Nephron (organoid): ENCODE measurements around the gene ADCY5.

Experiments
- H3K27ac Mint-ChIP-seq, 3 experiments: 2 replicates each; pipeline ENCODE4 v1.8.0; 2020; ENCODE audit warnings: mixed read lengths in 3 of 3, mild to moderate bottlenecking in 2 of 3, moderate library complexity in 1 of 3
- H3K27me3 Mint-ChIP-seq: 2 replicates; pipeline ENCODE4 v1.8.0; 2021; ENCODE audit warnings: low read depth, mild to moderate bottlenecking, moderate library complexity, mixed read lengths
- H3K36me3 Mint-ChIP-seq: 2 replicates; pipeline ENCODE4 v1.8.0; 2020; ENCODE audit warnings: low read depth, mixed read lengths
- H3K4me1 Mint-ChIP-seq: 2 replicates; pipeline ENCODE4 v1.8.0; 2020; ENCODE audit warnings: mixed read lengths
- H3K4me3 Mint-ChIP-seq, 3 experiments: 2 replicates each; pipeline ENCODE4 v1.8.0; 2020; ENCODE audit warnings: mild to moderate bottlenecking in 3 of 3, mixed read lengths in 3 of 3, moderate library complexity in 2 of 3
- H3K9me3 Mint-ChIP-seq: 2 replicates; pipeline ENCODE4 v1.8.0; 2020; ENCODE audit warnings: mixed read lengths
- TF ChIP-seq, protein P1 (sequence below), 3 experiments: fragments of 200-600 bp; sonication (generic); IDR thresholded peaks; one replicate each; pipeline ENCODE4 v1.5.0; 2021; ENCODE audit warnings: antibody characterized with exemption in 3 of 3; ENCODE audit not compliant: unreplicated experiment in 3 of 3

Gene ADCY5

DNA sequence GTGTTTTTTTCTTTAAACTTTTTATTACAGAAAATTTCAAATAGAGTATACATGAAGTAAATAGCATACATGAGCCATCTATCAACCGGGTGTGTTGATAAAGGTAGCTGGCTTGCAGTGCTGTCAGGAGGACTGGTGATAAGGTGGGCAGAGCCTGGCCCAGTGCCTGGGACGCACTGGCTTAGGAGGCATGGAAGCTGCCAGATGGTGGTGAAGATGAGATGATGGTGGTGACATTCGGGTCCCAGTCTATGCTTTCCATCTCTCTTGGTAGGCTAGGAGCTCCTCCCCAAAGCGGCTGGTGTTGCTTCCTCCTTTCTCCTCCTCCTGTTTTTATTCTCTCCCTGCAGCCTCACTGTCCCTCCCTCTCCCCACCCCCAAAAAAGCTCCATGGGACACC, 101.7 kb downstream of the ADCY5 start:
- H3K4me3 Mint-ChIP-seq, result no peak overlapping the region
- no peak overlapping the region for H3K27ac Mint-ChIP-seq
- peaks cover 18% of the 10 kb centered on the region for H3K4me1 Mint-ChIP-seq
- no peaks in the 10 kb centered on the region for H3K9me3 Mint-ChIP-seq
- H3K27me3 Mint-ChIP-seq, result peaks cover 22% of the 10 kb centered on the region
- TF ChIP-seq, protein P1, sequence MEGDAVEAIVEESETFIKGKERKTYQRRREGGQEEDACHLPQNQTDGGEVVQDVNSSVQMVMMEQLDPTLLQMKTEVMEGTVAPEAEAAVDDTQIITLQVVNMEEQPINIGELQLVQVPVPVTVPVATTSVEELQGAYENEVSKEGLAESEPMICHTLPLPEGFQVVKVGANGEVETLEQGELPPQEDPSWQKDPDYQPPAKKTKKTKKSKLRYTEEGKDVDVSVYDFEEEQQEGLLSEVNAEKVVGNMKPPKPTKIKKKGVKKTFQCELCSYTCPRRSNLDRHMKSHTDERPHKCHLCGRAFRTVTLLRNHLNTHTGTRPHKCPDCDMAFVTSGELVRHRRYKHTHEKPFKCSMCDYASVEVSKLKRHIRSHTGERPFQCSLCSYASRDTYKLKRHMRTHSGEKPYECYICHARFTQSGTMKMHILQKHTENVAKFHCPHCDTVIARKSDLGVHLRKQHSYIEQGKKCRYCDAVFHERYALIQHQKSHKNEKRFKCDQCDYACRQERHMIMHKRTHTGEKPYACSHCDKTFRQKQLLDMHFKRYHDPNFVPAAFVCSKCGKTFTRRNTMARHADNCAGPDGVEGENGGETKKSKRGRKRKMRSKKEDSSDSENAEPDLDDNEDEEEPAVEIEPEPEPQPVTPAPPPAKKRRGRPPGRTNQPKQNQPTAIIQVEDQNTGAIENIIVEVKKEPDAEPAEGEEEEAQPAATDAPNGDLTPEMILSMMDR (IDR thresholded peaks at IDR 0.05; ENCODE audit: unreplicated experiment in 3 of 3), result no peak
- no peaks in the 10 kb centered on the region for H3K36me3 Mint-ChIP-seq

DNA sequence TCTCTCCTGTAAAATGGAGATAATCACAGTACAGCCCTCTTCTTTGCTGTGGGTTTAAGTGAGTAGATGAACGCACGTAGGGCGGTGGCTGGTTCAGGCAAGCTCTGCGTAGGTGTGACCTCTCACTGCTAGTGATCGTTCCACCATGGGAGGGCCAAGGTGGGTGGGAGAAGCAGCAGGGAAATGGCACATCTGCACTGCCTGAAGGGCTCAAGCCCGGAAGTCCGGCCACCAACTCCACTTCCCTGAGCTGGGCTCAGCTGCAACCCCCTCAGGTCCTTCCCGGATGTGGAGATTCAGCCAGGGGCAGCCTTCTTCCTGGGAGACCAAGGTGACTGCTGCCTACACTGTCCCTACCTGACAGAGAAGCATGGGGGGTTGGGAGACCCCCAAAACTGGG, 102.9 kb downstream of the ADCY5 start:
- H3K27ac Mint-ChIP-seq, result no peak overlapping the region
- no peaks in the 10 kb centered on the region for H3K9me3 Mint-ChIP-seq
- H3K36me3 Mint-ChIP-seq, result no peaks in the 10 kb centered on the region
- no peak overlapping the region for H3K4me3 Mint-ChIP-seq
- TF ChIP-seq, protein P1 (IDR thresholded peaks at IDR 0.05; ENCODE audit: unreplicated experiment in 3 of 3), result no peak
- H3K4me1 Mint-ChIP-seq, result peaks cover 18% of the 10 kb centered on the region
- H3K27me3 Mint-ChIP-seq, result peaks cover 25% of the 10 kb centered on the region

DNA sequence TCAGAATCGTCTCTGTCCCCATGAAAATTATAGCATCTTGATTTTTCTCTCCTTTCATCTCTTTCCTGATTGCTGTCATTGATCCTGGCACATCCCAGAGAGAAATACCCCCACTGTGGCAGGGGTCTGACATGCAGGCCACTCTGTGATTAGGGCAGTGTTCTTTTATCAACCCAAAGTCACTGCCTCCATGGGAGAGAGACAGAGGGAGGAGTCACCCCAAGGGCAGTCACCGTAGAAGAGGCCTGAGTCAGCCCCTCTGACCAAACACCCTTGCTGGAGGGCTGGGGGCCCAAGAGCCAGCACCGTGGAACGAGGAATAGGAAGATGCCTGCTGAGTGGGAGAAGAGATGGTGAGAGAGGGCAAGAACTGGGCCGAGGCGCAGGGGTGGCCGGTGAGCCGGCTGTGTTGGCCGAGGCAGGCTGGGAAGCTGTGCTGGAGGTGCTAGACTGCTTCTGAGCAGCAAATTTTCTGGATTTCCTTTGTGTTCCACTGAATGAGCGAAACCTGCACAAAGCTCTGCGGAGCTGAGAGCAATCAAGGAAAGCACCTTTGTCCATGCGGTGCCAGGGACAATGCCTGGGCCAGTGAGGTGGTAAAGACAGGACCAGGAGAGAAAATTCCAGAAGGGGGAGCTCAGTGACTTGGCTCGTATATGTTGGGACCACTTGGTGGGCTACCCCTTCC, 103.8 kb downstream of the ADCY5 start:
- TF ChIP-seq, protein P1 (IDR thresholded peaks at IDR 0.05; ENCODE audit: unreplicated experiment in 3 of 3), result no peak
- H3K27me3 Mint-ChIP-seq, result peaks cover 25% of the 10 kb centered on the region
- no peaks in the 10 kb centered on the region for H3K36me3 Mint-ChIP-seq
- H3K4me1 Mint-ChIP-seq, result peaks cover 22% of the 10 kb centered on the region
- no peak overlapping the region for H3K27ac Mint-ChIP-seq
- no peak overlapping the region for H3K4me3 Mint-ChIP-seq
- H3K9me3 Mint-ChIP-seq, result no peaks in the 10 kb centered on the region

DNA sequence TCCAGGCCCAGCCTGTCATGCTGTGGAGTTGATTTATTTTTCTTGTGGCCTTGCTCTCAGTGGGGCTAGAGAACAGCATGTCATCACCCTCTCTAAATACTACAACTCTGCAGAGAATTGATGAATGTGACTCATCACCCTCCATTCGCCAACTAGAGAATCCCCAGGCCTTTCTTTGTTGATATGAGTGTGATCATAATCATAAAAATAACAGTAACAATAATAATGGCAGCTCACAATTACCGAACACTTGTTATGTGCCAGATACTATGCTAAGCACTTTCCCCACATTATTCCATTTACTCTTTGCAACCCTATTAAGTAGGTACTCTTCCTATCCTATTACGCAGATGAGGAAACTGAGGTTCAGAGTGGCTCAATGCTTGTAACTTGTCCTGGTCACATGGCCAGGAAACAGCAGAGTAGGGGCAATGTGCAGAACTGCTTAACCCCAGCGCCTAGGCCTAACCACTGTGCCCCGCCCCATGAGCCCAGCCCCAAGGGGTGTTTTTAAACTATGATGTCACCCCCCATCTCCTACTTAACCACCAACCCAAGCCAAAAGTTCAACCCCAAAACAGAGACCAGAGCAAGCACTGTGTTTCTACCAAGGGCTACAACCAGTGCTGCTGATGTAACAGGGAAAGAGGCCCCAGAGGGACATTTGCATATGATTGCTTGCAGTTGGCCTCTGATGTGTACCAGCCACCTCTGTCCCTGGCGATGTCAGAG, 104.5 kb downstream of the ADCY5 start:
- Mint-ChIP-seq H3K27ac (no peak overlapping the region), H3K4me3 (no peak overlapping the region), H3K27me3 (peaks cover 20% of the 10 kb centered on the region), H3K4me1 (peaks cover 17% of the 10 kb centered on the region), H3K9me3 (no peaks in the 10 kb centered on the region), H3K36me3 (no peaks in the 10 kb centered on the region)
- TF ChIP-seq, protein P1 (IDR thresholded peaks at IDR 0.05; ENCODE audit: unreplicated experiment in 3 of 3), result no peak

DNA sequence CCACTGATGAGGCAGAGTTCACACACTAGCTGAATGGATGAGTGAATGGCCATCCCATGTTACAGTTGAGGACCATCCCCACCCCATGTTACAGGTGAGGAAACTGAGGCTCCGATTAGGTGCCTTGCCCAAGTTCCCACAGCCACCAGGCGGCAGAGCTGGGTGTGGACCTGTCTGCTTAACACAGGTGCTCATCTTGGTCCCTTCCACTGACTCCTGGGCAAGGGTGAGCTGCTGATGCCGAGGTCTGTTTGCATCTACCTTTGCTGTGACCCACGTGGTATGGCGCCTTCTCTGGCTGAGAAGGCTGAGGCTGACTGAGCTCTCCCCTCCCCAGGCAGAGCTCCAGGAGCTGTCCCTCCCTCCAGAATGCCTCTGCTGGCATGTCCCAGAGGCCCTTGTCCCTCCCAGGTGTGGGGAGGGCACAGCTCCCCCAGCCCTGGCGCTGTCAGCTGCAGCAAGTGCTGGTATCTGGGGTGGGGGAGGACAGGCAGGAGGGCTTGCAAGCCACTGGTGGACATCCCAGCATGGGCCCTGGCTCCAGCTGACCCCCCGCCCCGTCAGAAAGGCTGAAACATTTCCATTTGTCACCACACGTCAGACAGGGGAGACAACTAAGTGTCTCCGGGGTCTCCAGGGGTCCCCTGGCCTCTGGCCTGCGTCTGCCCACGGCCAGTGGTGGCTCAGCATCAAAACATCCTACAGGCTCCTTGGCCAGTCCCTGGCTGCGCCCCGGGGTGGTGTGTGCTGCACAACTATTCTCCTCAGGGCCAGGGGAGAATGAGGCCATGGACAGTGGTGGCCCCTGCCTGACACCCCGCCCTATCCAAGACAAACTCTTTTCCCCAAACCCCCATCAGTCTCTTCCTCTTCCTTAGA, 105.4 kb downstream of the ADCY5 start:
- H3K36me3 Mint-ChIP-seq, result no peaks in the 10 kb centered on the region
- H3K9me3 Mint-ChIP-seq, result no peaks in the 10 kb centered on the region
- TF ChIP-seq, protein P1 (IDR thresholded peaks at IDR 0.05; ENCODE audit: unreplicated experiment in 3 of 3), result no peak
- peaks cover 13% of the 10 kb centered on the region for H3K27me3 Mint-ChIP-seq
- H3K4me3 Mint-ChIP-seq, result no peak overlapping the region
- H3K27ac Mint-ChIP-seq, result no peak overlapping the region
- peaks cover 17% of the 10 kb centered on the region for H3K4me1 Mint-ChIP-seq
